Activated T-cell treated with anti-CD3 and anti-CD28 coated beads for 24 hours (primary cell): Measurements from ENCODE around the gene ADGRD1.
"Not testable (repeated sequence)": the region's sequence is repeated elsewhere in the genome, so short reads cannot be mapped to it uniquely, and the experiment has no call there.

ENCODE experiments used
- DNase-seq: peaks from one replicate; pipeline ENCODE4 v3.0.0-alpha.2; 2020; ENCODE audit warnings: low read depth

Gene ADGRD1

GRCh38 chr12:131104463-131105350, 151.0 kb downstream of the ADGRD1 start:
- peak; percentile 71 for DNase-seq

- DNase-seq: no peak
Observed at GRCh38 chr12:131105351-131105735, 151.6 kb downstream of the ADGRD1 start.

- DNase-seq: peak; percentile 48
Observed at GRCh38 chr12:131105736-131106348, 152.1 kb downstream of the ADGRD1 start.

DNA sequence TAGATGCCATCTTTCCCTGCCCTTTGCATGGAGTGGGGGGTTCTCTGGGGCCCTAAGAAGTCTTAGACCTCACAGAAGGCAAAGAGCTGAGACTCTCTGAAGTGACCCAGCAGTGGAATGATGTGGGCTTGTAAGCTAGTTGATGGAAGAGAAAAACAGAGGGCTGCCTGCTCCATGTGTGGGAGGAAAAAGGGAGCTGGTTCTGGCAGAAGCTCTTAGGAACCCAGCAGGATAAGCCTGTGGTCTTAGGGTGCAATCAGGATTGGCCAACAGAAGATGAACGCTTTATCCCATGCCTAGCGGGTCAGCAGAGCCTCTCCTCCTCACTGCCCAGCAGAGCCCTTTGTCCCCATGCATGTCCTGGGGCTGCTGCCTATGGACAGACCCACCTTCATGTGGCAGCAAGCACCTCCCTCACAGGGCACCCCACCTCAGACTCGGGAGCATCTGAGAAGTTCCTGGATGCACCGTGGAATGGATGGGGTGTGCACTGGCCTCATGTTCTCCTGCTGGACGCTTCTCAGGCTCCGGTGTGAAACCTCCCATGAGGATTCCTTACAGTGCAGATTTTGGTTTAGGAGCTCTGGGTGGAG, 152.7 kb downstream of the ADGRD1 start:
- no peak for DNase-seq

- DNase-seq: no peak
Observed at GRCh38 chr12:131108177-131108955, 154.7 kb downstream of the ADGRD1 start.

GRCh38 chr12:131111446-131111845, 157.7 kb downstream of the ADGRD1 start:
- no peak for DNase-seq

DNA sequence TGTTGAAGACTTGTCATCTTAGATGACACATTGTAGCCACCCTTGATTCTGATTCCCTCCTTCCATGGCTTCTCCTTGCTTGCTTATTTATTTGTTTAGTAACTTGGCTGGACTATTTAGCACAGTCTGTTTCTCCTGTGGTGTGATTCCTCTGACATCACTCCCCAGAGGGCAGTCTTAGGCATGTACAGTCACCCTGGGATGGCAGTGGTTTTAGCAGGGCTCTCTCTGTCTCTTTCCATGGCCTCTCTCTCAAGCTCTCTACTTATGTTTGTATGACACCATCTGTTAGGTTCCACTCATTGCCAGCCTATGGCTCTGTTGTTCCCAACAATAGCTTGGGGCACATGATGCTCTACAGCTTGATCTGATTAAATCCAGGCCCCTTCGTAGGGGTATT, 158.3 kb downstream of the ADGRD1 start:
- no peak for DNase-seq

DNA sequence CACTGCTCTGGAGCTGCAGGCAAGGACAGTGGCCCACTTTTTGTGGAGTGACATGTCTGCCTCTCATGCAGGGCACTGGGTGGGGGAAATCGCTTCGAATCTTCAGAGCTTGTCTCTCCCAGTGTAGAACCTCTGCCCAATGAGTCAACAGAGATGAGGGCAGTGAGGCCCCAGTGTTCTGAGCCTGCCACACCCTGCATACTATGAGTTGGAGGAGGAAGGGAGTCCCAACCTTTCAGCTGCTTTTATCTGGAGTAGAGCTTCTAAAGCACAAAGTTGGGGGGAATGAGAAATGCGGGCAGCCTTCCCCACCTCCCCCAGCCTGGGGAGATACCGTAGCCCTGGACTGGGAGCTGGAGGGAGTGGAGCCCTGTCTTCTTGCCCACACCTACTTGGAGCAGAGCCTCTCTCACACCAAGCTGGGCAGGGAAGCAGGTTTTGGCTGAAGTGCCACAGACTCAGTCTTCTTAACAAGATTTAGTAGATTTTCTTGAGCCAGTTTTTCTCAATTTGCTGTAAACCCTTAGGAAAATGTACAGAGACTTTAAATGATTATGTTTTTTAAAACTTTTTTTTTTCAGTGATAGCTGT, 159.1 kb downstream of the ADGRD1 start:
- no peak for DNase-seq

- no peak for DNase-seq
Observed at GRCh38 chr12:131113568-131114270, 160.0 kb downstream of the ADGRD1 start.

DNA sequence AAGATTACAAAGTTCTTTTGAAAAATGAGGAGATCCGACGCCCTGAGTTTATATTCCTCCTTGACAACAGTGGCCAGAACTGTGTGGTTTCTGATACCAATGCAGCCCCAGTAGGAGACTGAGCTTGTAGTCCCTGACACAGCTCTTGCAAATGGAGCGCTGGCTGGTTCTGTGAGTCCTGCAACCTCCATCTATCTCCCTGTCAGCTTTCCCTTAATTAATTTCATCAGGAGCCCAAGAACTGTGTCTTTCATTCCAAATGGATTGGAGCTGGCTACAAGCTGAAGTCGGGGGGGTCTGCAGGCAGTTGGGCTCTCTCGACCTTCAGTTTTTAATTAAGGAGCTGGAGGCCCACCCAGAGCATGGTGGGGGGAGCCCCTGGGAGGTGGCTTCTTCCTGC, 160.6 kb downstream of the ADGRD1 start:
- no peak for DNase-seq

DNA sequence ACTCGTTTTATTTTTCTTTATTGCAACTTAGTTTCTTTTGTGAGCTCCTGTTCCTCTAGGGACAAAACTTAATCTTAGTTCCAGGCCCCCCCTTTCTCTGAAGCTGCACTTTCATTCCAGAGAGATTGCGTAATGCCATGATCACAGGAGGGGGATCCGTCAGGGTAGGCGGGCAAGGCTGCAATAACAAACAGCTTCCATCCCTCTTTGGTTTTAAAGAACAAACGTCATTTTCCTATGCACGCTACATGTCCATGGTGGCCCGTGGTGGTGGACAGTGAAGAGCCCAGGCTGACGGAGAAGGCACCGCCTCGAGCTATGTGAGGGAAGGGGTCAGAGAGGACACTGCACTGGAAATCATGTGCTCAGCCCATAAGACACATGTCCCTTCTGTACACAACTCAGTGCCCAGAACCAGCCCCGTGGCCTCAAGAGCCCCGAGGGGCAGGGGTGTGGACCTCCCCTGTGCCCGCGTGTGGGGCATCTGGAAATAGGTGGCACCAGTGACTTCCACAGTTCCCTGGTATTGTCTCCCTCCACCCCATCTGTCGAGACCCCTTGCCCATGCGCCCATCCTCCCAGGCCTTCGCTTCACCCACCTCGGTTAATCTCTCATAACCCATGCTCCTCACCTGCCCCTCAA, 161.4 kb downstream of the ADGRD1 start:
- no peak for DNase-seq

DNA sequence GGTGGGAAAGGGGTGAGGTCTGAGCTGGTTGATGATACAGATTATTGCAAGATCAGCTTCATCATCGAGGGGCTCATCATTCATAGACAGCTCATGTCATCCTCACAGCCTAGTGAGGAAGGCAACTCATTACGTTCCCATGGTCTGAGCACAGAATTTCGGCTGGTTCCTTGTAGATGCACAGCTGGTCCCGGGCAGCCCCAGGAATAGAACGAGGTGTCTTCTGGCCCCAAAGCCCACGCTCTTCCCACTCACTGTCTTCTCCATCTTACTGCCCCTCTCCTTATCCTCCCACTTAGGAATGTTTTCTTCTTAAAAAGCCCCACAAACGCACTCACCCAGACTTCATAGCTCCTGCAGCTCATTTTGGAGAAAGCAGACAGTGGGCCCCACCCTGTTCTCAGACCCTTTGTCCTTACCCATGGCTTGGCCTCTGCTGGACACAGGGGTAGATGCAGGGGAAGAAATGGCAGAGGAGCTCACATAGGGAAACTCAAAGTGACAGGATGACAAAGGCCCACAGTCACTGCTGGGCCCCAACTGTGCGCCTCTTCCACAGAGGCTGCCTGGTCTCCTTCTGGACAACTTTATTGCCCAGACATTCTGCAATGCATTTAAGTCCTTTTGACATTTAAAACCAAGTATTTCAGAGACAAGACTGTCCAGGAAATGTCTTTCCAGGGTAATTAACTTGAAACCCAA, 162.2 kb downstream of the ADGRD1 start:
- DNase-seq: no peak

DNA sequence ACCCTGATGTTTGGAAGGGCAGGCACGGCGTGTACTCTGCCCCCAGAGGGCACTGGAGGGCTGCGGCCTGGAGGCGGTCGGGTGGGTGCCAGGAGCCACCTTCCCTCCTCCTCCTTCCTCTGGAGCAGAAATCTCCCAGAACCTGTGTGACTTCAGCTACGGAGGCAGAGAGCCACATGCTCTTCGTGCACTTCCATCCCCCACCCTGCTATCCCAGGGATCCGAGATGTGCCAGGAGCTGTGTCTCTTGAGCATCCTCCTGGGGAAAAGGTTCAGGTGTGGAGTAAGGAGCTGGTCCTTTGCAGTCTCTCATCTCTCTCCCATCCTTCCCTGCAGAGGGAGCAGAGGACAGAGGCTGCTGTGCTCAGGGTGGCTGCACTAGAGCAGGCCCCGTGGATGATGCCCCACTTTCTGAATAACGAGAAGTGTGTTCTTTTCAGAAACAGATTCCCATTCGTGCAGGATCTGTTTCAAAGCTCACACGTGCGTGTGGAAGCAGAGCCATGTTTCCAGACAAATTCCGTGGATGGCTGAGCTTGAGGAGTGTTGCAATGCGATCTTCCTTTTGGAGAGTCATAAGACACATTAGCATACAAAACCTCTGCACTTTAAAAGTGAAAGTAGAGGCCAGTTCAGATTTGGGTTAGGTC, 162.9 kb downstream of the ADGRD1 start:
- no peak for DNase-seq

DNA sequence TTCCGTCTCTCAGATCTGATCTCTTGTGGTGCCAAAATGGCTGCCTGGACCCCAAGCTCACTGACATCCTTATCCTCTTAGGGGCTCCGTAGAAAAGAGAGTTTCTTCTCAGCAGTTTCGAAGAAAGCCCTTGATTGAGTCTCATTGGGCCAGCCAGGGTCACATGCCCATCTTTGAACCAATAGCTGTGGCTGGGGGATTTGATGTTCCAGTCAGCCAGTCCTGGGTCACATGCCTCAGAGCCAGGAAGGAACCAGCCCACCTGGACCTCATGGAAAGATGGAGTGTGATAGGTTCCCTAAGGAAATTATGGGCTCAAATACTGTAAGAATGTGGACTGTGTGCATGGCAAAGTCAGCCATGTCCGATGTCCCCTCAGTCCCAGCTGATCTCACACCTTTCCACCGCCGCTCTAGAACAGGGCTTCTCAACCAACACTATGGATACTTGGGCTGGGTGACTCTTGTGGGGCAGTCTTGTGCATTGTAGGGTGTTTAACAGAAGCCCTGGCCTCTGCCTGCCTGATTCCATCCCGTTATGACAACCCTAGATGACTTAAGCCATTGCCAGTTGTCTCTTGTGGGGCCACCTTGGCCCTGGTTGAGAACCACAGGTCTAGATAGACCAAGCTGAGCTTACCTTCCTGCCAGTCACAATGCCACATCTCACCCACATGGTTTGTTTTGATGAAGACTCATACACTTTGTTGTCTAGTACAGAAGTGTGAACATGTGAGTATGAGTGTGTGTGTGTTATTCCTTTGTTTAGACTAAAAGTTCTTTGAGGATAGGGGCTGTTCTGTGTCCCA, 163.9 kb downstream of the ADGRD1 start:
- DNase-seq: no peak

DNA sequence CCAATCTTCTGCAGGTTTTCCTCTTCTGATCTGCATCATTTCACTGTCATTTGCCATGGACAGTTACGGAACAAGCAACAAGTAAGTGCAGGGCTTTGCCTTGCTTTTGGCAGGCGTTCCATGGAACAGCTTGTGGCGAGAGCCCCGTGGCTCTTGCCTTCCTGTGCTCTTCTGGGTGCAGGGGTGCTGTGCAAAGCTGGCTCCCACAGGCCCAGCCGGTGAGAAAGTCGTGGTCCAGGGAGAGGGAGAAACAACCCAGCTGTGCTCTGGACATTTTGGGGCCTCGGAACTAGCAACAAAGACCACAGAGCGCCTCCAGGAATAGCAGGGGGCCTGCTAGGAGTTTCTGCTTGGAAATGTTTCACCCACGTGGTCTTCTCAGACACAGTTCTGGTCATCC, 164.7 kb downstream of the ADGRD1 start:
- DNase-seq: no peak

DNA sequence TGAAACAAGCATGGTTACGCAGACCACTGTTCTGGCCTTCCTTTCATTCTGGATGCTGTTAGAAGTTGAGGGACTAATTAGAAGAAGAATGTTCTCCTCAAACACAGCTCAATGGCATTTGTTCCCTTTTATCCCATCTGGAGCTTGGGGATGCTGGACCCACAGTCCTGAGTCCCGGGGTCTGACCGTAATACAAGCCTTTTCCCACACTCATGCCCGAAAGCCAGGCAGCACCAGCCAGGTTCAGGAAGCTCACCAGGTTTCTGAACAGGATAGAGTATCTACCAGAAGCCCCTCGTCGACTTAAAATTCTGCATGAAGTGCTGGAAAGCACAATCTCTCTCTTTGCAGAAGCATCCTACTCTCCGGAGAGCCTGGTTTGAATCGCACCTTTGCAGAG, 165.6 kb downstream of the ADGRD1 start:
- not testable (repeated sequence) for DNase-seq

DNA sequence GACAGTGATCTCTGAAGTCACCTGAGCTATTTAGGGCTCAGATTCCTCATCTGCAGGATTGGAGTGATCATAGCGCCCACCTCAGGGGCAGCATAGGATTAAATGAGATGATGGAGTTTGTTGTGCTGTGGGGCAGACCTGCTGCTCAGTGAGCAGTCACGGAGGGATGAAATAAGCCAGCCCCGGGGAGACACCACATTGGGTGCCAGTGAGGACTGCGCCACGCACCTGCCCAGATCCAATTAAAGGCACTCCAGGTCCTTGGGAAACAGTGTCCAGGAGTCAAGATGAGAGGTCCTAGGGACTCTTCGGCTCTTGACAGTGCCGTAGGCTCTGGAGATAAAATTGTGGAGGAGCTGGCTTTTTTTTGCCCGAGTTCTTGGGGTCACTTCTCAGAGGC, 166.2 kb downstream of the ADGRD1 start:
- DNase-seq: no peak

GRCh38 chr12:131120831-131121271, 167.1 kb downstream of the ADGRD1 start:
- DNase-seq: no peak
